Gastrocnemius medialis (tissue), 4 donors: ENCODE data around the gene AIFM1.

Source experiments
- POLR2A ChIP-seq, 2 donors: fragments of 450-650 bp; IDR thresholded peaks; one replicate each; pipeline ENCODE4 v1.6.1; 2017; ENCODE audit warnings: antibody characterized with exemption in 2 of 2, mild to moderate bottlenecking in 2 of 2, moderate library complexity in 2 of 2
- TF ChIP-seq, protein P1 (sequence below), 5 experiments: fragments of 450-650 bp in 3 of 5; fragments of 200-600 bp in 2 of 5; sonication (generic) in 2 of 5; IDR thresholded peaks in 4 of 5; conservative IDR thresholded peaks in 1 of 5; 1 replicate in 4 of 5; 2 replicates in 1 of 5; pipeline ENCODE4 v1.5.1; 2016 to 2019; ENCODE audit warnings: antibody characterized with exemption in 5 of 5, mild to moderate bottlenecking in 3 of 5, moderate library complexity in 3 of 5

DNA sequence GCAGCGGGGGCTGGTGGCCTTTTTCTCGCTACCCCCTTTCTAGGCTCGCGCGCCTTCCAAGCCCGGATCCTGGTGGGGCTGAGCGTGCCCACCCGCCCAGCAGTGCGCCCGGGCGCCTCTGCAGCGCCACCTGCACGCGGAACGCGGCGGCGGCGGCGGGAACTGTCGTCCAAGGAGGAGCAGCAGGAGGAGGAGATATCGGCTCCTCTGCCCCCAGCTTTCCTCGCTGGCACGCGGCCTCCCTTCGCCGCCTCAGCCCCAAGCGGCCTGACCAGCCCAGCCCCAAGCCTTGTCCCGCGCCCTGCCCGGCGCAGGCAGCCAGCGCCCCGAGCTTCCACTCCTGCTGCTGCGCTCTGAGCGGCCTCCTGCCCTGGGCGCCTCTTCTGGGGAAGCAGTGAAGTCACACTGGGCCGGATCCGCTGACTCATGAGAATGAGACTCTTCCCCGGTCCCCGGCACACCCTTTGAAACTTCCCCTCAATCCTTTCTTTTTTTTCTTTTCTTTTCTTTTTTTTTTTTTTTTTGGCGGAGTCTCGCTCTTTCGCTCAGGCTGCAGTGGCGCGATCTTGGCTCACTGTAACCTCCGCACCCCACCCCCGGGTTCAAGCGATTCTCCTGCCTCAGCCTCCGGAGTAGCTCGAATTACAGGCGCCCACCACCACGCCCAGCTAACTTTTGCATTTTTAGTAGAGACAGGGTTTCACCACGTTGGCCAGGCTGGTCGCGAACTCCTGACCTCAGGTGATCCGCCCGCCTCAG lies 44.7 kb downstream of the AIFM1 start:
- TF ChIP-seq, protein P1, sequence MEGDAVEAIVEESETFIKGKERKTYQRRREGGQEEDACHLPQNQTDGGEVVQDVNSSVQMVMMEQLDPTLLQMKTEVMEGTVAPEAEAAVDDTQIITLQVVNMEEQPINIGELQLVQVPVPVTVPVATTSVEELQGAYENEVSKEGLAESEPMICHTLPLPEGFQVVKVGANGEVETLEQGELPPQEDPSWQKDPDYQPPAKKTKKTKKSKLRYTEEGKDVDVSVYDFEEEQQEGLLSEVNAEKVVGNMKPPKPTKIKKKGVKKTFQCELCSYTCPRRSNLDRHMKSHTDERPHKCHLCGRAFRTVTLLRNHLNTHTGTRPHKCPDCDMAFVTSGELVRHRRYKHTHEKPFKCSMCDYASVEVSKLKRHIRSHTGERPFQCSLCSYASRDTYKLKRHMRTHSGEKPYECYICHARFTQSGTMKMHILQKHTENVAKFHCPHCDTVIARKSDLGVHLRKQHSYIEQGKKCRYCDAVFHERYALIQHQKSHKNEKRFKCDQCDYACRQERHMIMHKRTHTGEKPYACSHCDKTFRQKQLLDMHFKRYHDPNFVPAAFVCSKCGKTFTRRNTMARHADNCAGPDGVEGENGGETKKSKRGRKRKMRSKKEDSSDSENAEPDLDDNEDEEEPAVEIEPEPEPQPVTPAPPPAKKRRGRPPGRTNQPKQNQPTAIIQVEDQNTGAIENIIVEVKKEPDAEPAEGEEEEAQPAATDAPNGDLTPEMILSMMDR (IDR thresholded peaks at IDR 0.05 in 4 of 5, conservative IDR thresholded peaks at IDR 0.05 in 1 of 5), result peak; percentile 42 to 68 (median 66)
- TF ChIP-seq POLR2A (IDR thresholded peaks at IDR 0.05), result no peak
